HG03442 (cell line): ENCODE data around the gene HNMT.
"Not testable (repeated sequence)": the region's sequence is repeated elsewhere in the genome, so short reads cannot be mapped to it uniquely, and the experiment has no call there.

Source experiments
- ATAC-seq: cut with Tn5 transposase; IDR thresholded peaks from one replicate; pipeline ENCODE4 v1.9.1; 2021; ENCODE audit warnings: mild to moderate bottlenecking, moderate library complexity; ENCODE audit not compliant: unreplicated experiment

The HNMT gene

DNA sequence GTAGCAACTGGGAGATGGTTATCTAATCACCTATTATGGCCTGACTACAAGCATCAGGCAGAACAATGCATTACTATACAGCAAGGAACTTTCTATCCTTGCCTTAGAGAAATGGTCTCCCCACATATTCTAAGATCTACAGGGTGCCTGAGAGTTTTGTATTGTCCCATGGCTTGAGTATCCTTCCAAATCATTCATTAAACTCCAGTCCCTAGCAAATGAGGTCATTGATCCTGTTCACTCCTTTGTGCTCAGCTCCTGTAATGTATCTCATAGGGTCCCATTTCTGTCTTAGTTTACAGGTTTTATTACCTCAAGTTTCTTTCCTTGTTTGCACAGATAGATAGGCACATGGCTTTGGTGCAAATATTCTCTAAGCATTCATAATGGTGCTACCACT lies 9.0 kb downstream of the HNMT start:
- ATAC-seq, result no peak

DNA sequence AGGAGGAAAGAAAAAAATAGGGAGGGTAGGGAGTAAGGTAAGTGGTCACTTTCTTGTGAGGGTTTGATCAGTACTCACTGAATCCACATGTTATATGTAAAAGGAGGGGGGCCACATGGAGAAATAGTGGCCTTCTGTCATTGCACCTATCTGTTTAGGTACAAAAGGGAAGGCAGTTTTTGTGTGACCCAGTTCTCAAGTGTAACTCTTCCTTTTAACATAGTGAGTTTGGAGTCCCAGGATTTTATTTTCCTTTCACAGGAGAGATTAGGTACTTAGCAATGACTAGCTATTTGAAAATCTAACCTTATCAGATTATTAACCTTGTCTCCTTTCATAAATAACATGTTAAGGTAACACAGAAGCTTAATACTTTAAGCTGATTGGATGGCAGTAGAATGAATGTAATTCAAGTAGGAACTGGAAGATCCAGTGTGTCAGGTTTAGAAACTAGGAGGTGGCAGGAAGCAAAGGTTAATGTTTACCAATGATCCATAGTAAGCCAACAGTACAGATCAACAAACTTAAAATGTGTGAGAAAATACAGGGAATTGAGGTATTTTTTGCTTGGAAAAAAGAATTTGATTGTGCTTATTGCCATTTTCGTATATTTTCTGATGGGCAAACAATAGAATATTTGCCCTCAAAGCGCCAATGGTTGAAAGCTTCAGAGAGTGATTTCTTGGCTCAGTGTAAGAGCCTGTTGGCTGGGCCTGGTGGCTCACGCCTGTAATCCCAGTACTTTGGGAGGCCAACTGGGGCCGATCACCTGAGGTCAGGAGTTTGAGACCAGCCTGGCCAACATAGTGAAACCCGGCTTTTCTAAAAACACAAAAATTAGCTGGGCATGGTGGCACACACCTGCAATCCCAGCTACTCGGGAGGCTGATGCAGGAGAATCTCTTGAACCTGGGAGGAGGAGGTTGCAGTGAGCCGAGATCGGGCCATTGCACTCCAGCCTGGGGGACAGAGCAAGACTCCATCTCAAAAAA lies 11.3 kb downstream of the HNMT start:
- ATAC-seq, result no peak

DNA sequence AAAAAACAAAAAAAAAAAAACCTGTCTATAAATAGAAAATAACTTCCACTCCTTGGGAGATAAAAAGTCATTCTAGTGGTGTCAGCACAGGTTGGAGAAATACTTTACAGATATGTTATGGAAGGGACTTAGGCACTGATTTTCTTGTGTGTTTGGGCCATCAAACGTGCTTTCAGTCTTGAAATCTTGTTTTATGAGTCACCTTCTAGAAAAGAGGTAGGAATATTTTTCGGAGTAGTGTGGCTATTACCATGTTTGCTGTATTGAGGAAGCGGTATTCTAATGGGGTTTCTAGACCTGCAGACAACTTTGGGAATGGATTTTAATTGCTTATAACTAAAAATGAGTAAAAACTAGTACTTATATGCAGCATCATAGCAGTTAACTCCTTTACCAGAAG lies 12.0 kb downstream of the HNMT start:
- ATAC-seq, result no peak

DNA sequence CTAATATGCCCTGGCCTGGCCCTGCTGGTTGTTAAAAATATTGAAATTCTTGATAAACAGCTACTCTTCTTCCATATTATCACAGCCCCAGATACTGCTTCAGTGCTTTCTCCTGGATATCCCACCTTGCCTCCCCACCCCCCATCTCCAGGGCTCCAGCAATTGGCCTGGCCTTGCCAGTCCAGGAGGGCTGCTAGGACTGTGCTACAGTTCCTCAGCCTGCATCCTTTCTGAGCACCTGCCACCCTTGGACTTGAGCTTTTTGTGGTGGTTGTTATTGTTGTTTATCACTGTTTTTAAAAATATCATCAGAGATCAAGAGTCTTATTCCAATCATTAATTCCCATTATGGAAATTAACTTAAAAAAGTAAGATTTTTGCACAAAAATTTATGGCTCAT lies 13.5 kb downstream of the HNMT start:
- ATAC-seq, result no peak

DNA sequence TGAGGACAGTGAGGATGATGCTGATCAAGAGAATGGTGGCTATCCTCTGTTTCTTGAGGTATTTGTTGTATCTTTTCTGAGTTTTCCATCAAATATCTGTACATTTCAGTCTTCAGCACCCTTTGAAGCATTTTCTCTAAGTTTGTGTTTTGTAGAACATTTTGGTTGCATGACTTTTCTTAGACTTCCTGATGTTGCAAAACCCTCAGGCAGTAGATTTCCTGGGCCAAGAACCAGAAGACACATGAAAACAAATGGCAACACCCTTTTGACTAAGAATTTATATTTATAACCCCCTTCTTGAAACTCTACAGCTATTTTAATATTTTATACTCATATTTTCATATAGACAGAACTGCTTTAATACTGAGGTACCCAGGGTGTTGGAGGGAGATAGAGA lies 16.2 kb downstream of the HNMT start:
- no peak for ATAC-seq

DNA sequence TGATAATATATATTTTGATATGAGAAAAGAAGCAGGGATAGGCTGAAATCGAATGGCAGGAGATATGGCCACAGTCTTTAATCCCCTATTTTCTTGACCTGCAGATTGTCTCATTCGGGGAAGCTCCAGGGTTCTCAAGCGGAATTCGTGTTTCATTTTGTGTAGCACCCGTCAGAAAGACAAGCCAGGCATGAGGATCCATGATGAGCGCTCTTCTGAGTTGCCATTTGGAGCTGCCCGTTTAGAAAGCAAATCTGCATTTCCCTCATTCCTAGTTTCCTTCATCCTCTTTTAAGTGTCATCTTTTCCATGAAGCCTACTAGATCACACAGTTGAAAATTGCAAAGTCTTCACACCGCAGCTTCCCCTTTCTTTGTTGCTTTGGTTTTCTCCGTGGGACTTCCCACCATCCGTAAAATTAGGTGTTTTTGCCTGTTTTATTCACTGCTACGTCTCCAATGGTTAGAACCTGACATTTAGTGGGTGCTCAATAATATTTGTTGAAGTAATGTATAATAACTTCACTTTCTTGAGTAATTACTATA lies 16.9 kb downstream of the HNMT start:
- ATAC-seq, result no peak

DNA sequence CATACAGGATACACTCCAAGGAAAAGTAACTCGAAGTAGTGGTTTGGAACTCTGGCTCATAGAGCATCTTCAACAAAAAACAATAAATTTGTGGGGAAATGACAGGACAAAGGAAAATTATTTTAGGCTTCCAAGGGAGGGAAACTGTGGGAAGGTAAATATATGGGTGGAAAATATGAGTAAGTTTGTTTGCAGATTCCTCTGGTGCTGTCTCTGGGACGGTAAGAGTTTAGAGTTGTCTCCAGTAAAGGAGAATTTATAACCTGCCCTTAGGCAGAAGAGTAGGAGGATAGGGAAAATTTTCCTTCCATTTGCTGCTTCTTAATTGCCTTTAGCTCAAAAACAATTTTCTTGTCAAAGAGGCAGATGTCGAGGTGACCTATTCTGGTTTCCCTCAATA lies 19.3 kb downstream of the HNMT start:
- ATAC-seq, result no peak

DNA sequence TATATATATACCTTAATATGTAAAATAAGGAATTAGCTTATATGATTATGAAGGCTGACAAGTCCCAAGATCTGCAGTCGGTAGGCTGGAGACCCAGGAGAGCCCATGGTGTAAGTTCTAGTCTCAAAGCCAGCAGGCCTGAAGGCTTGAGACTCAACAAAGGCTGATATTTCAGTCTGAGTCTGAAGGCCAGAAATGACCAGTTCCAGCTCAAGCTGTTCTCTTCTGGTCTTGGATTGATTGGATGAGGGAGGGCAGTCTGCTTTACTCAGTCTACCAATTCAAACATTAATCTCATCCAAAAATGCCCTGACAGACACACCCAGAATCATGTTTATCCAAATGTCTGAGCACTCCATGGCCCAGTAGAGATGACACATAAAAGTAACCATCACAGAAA lies 22.0 kb downstream of the HNMT start:
- no peak for ATAC-seq

DNA sequence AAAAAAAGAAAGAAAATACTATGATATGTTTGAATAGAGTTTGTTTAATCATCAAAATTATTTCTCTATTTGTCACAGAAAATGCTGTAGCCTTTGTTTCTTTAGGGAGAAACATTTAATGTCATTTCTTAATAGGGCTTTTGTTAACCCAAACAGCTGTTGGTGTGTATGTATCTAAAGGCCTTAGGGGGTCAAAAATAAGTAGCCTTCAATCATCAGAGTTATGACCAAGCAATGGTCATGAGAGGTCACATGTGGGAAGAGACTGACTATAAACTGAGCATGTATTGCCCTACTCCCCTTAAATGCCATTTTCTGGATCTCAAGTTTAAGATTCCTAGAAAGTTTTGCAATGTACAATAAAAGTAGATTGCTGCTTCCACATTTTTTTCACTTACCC lies 22.7 kb downstream of the HNMT start:
- ATAC-seq, result no peak

DNA sequence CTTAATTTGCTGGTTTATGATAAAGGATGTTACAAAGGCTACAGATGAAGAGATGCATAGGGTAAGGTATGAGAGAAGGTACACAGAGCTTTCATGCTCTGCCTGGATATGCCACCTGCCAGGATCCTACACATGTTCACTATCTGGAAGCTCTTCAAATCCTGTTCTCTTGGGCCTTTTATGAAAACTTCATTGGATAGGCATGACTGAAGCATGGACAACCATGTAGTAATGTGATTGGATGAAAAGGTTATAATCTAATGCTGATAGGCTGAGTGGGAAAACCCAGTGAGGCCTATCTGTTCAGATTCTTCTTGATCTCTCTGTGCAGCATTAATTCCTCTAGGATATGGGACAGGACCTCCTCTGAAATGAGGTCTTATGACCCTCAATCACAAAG lies 26.8 kb downstream of the HNMT start:
- ATAC-seq, result no peak

DNA sequence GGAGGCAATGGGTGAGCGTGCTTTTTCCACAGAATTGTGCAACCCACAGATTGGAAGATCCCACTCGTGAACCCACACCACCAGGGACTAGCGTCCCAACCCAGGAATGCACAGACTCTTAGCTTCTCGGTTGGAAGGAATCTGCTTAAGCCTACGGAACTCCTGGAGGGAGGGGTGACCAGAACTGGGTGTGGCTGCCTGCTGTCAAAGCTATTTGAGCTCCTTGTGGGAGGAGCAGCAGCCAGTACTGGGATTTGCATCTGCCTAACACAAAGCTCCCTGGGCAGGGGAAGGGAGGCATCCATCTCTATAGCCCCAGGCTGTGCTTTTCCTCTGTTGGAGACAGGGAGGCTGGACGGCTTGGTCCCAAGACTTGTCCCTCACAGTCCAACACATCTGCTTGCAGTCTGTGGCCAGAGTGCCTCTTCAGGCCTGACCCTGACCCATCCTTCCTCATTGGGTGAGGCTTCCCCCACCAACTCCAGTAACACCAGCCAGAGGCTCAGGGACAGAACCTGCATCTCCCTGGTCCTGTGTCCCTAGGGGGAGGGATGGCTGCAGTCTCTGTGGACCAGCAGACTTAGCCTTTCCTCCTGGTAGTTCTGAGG lies 27.9 kb downstream of the HNMT start:
- no peak for ATAC-seq

DNA sequence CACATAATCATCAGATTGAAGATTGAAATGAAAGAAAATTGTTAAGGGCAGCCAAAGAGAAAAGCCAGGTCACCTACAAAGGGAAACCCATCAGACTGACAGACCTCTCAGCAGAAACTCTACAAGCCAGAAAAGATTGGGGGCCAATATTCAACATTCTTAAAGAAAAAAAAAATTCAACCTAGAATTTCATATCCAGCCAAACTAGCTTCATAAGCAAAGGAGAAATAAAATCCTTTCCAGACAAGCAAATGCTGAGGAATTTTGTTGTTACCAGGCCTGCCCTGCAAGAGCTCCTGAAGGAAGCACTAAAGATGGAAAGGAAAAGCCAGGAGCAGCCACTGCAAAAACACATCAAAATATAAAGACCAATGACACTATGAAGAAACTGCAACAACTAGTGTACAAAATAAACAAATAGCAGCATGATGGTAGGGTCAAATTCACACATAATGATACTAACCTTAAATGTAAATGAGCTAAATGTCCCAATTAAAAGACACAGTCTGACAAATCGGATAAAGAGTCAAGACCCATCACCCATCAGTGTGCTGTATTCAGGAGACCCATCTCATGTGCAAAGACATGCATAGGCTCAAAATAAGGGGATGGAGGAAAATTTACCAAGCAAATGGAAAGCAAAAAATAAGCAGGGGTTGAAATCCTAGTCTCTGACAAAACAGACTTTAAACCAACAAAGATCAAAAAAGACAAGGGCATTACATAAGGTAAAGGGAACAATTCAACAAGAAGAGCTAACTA lies 29.6 kb downstream of the HNMT start:
- not testable (repeated sequence) for ATAC-seq

DNA sequence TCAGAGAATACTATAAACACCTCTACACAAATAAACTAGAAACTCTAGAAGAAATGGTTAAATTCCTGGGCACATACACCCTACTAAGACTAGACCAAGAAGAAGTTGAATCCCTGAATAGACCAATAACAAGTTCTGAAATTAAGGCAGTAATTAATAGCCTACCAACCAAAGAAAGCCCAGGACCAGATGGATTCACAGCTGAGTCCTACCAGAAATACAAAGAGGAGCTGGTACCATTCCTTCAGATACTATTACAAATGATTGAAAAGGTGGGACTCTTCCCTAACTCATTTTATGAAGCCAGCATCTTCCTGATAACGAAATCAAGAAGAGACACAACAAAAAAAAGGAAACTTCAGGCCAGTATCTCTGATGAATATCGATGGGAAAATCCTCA lies 31.1 kb downstream of the HNMT start:
- not testable (repeated sequence) for ATAC-seq

DNA sequence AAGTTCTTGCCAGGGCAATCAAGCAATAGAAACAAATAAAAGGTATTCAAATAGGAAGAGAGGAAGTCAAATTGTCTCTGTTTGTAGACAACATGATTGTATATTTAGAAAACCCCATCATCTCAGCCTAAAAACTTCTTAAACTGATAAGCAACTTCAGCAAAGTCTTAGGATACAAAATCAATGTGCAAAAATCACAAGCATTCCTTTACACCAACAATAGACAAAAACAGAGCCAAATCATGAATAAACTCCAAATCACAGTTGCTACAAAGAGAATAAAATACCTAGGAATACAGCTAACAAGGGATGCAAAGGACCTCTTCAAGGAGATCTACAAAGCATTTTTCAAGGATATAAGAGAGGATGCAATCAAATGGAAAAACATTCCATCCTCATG lies 31.9 kb downstream of the HNMT start:
- ATAC-seq, result not testable (repeated sequence)

DNA sequence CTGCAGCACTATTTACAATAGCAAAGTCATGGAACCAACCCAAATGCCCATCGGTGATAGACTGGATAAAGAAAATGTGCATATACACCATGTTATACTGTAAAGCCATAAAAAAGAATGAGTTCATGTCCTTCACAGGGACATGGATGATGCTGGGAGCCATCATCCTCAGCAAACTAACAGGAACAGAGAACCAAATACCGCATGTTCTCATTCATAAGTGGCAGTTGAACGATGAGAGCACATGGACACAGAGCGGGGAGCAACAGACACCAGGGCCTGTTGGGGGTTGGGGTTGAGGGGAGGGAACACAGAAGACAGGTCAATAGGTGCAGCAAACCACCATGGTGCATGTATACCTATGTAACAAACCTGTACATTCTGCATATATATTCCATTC lies 33.5 kb downstream of the HNMT start:
- no peak for ATAC-seq

DNA sequence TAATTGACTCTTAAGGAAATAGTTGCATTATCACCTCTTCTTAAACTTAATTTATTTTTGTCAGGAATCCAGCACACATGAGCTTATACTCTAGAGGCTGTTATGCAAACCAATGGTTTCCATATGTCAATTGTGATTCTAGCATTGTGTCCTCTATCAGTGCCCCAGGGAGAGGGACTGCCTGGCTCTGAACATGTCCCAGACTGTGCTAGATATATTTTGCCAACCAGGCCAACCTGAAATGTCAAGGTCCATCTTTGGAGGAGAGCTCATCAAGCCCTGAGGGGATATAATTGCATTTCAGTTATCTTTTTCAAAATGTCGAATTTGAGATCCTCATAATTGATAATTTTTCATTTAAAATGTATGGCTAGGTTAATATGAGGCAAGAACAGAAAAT lies 34.2 kb downstream of the HNMT start:
- ATAC-seq, result no peak

DNA sequence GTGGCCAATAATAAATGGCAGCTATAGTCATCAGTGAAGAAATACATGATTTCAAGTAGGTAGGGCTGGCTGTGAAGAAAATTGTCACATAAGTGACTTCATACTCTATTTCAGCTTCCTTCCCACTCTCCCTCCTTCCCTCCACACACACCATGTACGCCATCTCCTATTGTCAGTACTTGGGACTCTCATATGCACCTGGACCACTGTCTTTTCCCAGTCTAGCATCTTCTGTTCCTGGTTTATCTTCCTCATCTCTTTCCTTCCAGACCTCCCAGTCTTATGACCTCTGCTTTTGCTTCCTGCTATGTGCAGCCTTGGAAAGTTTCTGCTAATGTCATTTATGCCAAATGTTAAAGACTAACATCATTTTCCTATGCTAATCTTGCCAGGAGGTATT lies 35.0 kb downstream of the HNMT start:
- no peak for ATAC-seq

DNA sequence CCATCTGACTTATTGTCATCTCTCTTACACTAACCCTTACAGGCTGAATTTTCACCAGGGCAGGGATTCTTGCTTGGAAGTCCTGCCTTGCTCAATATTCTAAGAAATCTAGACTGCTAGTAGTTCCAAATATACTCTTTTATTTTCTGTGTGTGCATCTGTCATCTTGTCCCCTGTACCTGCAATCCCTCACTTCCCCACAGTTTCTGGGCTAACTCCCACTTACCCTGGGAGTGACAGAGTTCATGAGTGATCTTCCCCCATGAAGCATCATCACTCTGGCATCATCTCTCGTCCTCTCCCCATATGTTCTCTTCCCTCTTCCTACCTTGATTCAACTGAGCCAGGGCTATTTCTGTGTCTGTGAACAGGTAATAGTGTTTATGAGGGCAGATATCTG lies 35.7 kb downstream of the HNMT start:
- no peak for ATAC-seq

DNA sequence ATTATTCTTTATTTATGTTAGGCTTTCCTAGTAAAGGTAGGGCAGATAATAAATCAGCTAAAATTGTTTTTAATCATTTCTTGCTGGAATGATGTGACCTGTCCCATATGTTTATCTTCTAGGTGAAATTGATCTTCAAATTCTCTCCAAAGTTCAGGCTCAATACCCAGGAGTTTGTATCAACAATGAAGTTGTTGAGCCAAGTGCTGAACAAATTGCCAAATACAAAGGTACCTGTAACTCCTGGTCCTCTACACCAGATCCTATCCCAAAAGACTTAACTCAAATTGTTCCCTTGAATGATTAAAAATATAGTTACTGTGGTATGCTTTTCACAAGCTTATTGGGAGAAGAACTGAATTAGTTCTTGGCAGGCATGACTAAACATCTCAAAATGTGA lies 36.5 kb downstream of the HNMT start:
- ATAC-seq, result no peak

DNA sequence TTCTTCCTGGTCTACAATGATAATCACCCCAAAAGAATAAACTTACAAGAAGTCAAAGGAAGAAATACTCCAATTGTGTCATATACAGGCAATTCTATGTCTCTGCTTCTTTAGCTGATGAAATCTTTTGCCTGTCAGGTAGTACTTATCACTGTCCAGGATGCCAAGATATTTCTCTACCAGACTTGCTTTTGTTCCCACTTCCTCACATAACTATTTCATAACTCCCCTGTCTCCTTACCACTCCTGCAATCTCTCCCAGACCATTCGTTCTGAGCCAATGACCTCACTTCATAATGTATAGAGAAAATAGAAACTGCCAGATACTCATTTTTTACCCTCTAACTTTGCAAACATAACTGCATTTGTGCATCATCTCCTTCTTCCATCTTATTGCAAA lies 39.1 kb downstream of the HNMT start:
- no peak for ATAC-seq

DNA sequence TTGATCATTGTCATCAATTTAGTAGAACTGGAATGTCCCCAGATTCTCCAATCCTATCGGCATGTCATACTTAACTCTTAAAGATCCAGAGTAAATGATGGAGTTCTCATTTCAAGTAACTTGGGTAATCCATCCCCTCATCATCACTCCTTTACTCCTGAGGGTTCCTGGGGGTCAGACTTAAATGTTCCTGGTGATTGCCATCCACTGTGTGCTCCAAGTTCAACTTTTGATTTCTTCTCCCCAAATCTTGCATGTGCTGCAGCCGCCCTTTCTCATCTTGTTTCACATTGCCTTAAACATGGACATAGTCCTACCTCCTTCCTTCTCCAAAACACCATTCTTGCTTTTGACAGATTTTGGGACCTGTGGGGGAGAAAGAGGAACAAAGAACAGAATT lies 43.2 kb downstream of the HNMT start:
- no peak for ATAC-seq
